Activated CD4-positive, CD25-positive, alpha-beta regulatory T cell treated with anti-CD3 and anti-CD28 coated beads, Interleukin-2, amount 50 U/mL, for 16 hours (primary cell): ENCODE results near the gene FAM149B1.
"Not testable (repeated sequence)": the region's sequence is repeated elsewhere in the genome, so short reads cannot be mapped to it uniquely, and the experiment has no call there.

ENCODE experiments used
- DNase-seq: peaks from one replicate; pipeline ENCODE4 v3.0.0-alpha.2; 2020; ENCODE audit warnings: low read depth, low spot score

Gene FAM149B1

GRCh38 chr10:73232887-73233286 lies 65.0 kb downstream of the FAM149B1 start:
- DNase-seq: no peak

GRCh38 chr10:73233883-73234282 lies 66.0 kb downstream of the FAM149B1 start:
- no peak for DNase-seq

- DNase-seq: no peak
Observed at GRCh38 chr10:73234695-73235094, 66.8 kb downstream of the FAM149B1 start.

- DNase-seq: no peak
Observed at GRCh38 chr10:73238990-73239566, 71.2 kb downstream of the FAM149B1 start.

- no peak for DNase-seq
Observed at GRCh38 chr10:73239908-73240307, 72.0 kb downstream of the FAM149B1 start.

- no peak for DNase-seq
Observed at GRCh38 chr10:73244866-73245477, 77.1 kb downstream of the FAM149B1 start.

GRCh38 chr10:73246322-73246645 lies 78.4 kb downstream of the FAM149B1 start:
- no peak for DNase-seq

GRCh38 chr10:73246646-73247508 lies 79.0 kb downstream of the FAM149B1 start, which contains the start of gene DNAJC9:
Gene DNAJC9 (minus strand): TSS chr10:73247255. CDS start chr10:73247189, 66 bp downstream.
- peak; percentile 96 for DNase-seq

GRCh38 chr10:73247509-73248258 lies 79.8 kb downstream of the FAM149B1 start:
- no peak for DNase-seq

GRCh38 chr10:73248259-73248724 lies 80.4 kb downstream of the FAM149B1 start:
- DNase-seq: no peak

GRCh38 chr10:73251683-73252444 lies 83.9 kb downstream of the FAM149B1 start:
- no peak for DNase-seq

- peak; percentile 88 for DNase-seq
Observed at GRCh38 chr10:73252445-73253224, 84.7 kb downstream of the FAM149B1 start, which contains the start of gene MRPS16. Gene MRPS16 (minus strand): TSS chr10:73252644. CDS start chr10:73252482, 162 bp downstream.

GRCh38 chr10:73253225-73253555 lies 85.3 kb downstream of the FAM149B1 start:
- no peak for DNase-seq

- DNase-seq: not testable (repeated sequence)
Observed at GRCh38 chr10:73258612-73259011, 90.7 kb downstream of the FAM149B1 start.

GRCh38 chr10:73261362-73261995 lies 93.6 kb downstream of the FAM149B1 start:
- DNase-seq: no peak

GRCh38 chr10:73262105-73262730 lies 94.3 kb downstream of the FAM149B1 start:
- DNase-seq: no peak

- no peak for DNase-seq
Observed at GRCh38 chr10:73262880-73263555, 95.1 kb downstream of the FAM149B1 start.

GRCh38 chr10:73263693-73264347 lies 95.9 kb downstream of the FAM149B1 start:
- DNase-seq: no peak
